Mammary epithelial cell (primary cell): Measurements from ENCODE around the gene BGN.

Experiments used
- CTCF ChIP-seq, 2 donors: IDR thresholded peaks in 1 of 2; conservative IDR thresholded peaks in 1 of 2; 2 replicates each; pipeline ENCODE4 v1.5.1; 2011 to 2012; ENCODE audit warnings: inconsistent platforms in 2 of 2, low read length in 2 of 2, mild to moderate bottlenecking in 2 of 2, control low read depth in 1 of 2, low read depth in 1 of 2; ENCODE audit not compliant: insufficient read depth in 1 of 2; ENCODE audit errors: extremely low read depth in 1 of 2
- EZH2 ChIP-seq: IDR thresholded peaks from 2 replicates; pipeline ENCODE4 v1.6.1; 2012; ENCODE audit warnings: low read length, inconsistent platforms, borderline replicate concordance

- TF ChIP-seq CTCF (conservative IDR thresholded peaks at IDR 0.05 in 1 of 2, IDR thresholded peaks at IDR 0.05 in 1 of 2; ENCODE audit: extremely low read depth in 1 of 2, insufficient read depth in 1 of 2, low read depth in 1 of 2, low read length in 2 of 2) = no peak
- TF ChIP-seq EZH2 = no peak
Observed at GRCh38 chrX:153448556-153449367, 46.0 kb upstream of the BGN start.
